Hepatocyte (in vitro differentiated cells): Measurements from ENCODE around the gene CIT.

ENCODE experiments used
- CTCF ChIP-seq: fragments of 200-600 bp; sonication (generic); IDR thresholded peaks from 2 replicates; pipeline ENCODE4 v1.5.1; 2016; ENCODE audit warnings: antibody characterized with exemption, mild to moderate bottlenecking; ENCODE audit not compliant: poor library complexity
- EZH2phosphoT487 ChIP-seq: fragments of 200-600 bp; sonication (generic); IDR thresholded peaks from one replicate; pipeline ENCODE4 v1.6.1; 2018; ENCODE audit warnings: antibody characterized with exemption, mild to moderate bottlenecking, low read depth, moderate library complexity; ENCODE audit not compliant: unreplicated experiment, severe bottlenecking

- no peak for TF ChIP-seq CTCF
- no peak for TF ChIP-seq EZH2phosphoT487
Observed at GRCh38 chr12:119901670-119902069, 24.6 kb upstream of the CIT start.
